Measurements from ENCODE around the gene ISY1. TPM values are rescaled to one million over a fixed set of nuclear protein-coding genes. Genes with fewer than 3 reads are reported as not detected.
"Not testable (repeated sequence)": the region's sequence is repeated elsewhere in the genome, so short reads cannot be mapped to it uniquely, and the experiment has no call there.

ISY1 gene
- total RNA-seq, 2 experiments from 2014 or later = 66.7 to 68.5 TPM

DNA sequence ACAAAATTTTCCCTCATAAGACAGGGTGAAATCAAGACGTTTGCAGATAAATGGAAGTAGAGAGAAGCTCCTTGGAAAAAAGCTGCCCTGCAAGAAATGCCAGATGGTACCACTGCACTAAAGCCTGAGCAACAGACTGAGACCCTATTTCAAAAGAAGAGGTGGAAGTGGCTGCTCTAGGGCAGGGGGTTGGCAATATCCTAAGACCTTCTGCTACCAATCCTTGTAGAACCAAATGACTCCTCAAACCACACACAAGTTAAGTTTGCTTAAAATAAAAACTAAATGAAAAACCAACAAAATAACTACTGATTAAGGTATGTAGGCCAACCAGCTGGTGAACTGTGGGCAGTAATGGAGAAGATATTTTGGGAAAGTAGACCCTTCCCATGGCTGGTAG lies 60.6 kb downstream of the ISY1 start:
- H3K27me3 Mint-ChIP-seq = no peaks in the 10 kb centered on the region
- ATAC-seq = peak; percentile 42
- intact Hi-C loops (cut with micrococcal nuclease) = no loop called here
- peak overlapping the region; percentile 84 for H3K27ac Mint-ChIP-seq
- H3K9me3 Mint-ChIP-seq = peaks cover 3% of the 10 kb centered on the region
- DNase-seq = no peak
- ChIA-PET POLR2A (interaction anchor here (0.7 to 15.3 kb wide), 6 partner anchors 12 to 107 kb away, joined by 3 to 163 read pairs (median 4); partner anchors contain the start of genes CFAP92 and RAB43), CTCF (interaction anchor here (0.6 to 2.7 kb wide), 4 partner anchors 18 to 130 kb away, joined by 3 to 15 read pairs (median 4); no protein-coding TSS in a partner anchor)
- TF ChIP-seq, protein P1, sequence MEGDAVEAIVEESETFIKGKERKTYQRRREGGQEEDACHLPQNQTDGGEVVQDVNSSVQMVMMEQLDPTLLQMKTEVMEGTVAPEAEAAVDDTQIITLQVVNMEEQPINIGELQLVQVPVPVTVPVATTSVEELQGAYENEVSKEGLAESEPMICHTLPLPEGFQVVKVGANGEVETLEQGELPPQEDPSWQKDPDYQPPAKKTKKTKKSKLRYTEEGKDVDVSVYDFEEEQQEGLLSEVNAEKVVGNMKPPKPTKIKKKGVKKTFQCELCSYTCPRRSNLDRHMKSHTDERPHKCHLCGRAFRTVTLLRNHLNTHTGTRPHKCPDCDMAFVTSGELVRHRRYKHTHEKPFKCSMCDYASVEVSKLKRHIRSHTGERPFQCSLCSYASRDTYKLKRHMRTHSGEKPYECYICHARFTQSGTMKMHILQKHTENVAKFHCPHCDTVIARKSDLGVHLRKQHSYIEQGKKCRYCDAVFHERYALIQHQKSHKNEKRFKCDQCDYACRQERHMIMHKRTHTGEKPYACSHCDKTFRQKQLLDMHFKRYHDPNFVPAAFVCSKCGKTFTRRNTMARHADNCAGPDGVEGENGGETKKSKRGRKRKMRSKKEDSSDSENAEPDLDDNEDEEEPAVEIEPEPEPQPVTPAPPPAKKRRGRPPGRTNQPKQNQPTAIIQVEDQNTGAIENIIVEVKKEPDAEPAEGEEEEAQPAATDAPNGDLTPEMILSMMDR (IDR thresholded peaks at IDR 0.05) = no peak
- H3K4me3 Mint-ChIP-seq = no peak overlapping the region
- H3K4me1 Mint-ChIP-seq (ENCODE audit: low read depth) = peaks cover 70% of the 10 kb centered on the region
- H3K36me3 Mint-ChIP-seq (ENCODE audit: low read depth) = peaks cover 47% of the 10 kb centered on the region

- Mint-ChIP-seq H3K4me1 (ENCODE audit: low read depth) (peaks cover 31% of the 10 kb centered on the region), H3K36me3 (ENCODE audit: low read depth) (peaks cover 33% of the 10 kb centered on the region), H3K27ac (no peak overlapping the region), H3K4me3 (no peak overlapping the region), H3K9me3 (peaks cover 3% of the 10 kb centered on the region), H3K27me3 (no peaks in the 10 kb centered on the region)
- intact Hi-C loops (cut with micrococcal nuclease) = no loop called here
- CTCF ChIA-PET = interaction anchor here (1.1 to 4.7 kb wide), 4 partner anchors 23 to 125 kb away, joined by 4 to 20 read pairs (median 7); no protein-coding TSS in a partner anchor
- TF ChIP-seq, protein P1 (IDR thresholded peaks at IDR 0.05) = no peak
- DNase-seq = no peak
- POLR2A ChIA-PET = interaction anchor here (0.9 to 2.0 kb wide), 3 partner anchors 8 to 26 kb away, joined by 3 to 5 read pairs (median 4); partner anchors contain the start of gene RAB43
- no peak for ATAC-seq
These were observed 65.6 kb downstream of the ISY1 start for GRCh38 chr3:129095285-129095684.

GRCh38 chr3:129088312-129088711 lies 72.6 kb downstream of the ISY1 start:
- H3K4me3 Mint-ChIP-seq; H3K4me1 Mint-ChIP-seq (ENCODE audit: low read depth); intact Hi-C loops (cut with micrococcal nuclease); DNase-seq; H3K36me3 Mint-ChIP-seq (ENCODE audit: low read depth); H3K27me3 Mint-ChIP-seq; H3K27ac Mint-ChIP-seq; POLR2A ChIA-PET; CTCF ChIA-PET; H3K9me3 Mint-ChIP-seq: not testable (repeated sequence)
- peak; percentile 4 for ATAC-seq

DNA sequence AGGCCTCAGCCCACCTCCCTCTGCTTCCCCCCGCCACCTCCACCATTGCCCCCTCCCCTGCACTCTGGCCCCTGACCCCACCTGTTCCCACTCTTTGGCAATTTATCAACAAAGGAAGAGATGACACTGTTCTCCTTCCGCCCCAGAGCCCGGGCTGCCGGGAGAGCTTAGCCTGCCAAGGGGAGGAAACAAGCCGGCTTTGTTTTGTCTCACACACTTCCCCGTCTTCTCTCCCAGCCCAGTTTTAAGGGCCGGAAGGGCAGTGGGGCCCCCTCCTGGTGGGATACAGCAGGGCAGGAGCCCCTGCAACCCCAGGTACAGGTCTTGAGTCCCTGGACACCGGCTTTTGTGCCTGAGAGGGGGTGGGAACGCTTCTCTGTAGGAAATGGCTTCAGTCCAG lies 73.0 kb downstream of the ISY1 start:
- H3K27ac Mint-ChIP-seq; H3K4me1 Mint-ChIP-seq (ENCODE audit: low read depth); CTCF ChIA-PET; intact Hi-C loops (cut with micrococcal nuclease); H3K36me3 Mint-ChIP-seq (ENCODE audit: low read depth); H3K9me3 Mint-ChIP-seq; H3K4me3 Mint-ChIP-seq; H3K27me3 Mint-ChIP-seq; POLR2A ChIA-PET: not testable (repeated sequence)
- ATAC-seq = peak; percentile 80
- peak; percentile 27 for DNase-seq

DNA sequence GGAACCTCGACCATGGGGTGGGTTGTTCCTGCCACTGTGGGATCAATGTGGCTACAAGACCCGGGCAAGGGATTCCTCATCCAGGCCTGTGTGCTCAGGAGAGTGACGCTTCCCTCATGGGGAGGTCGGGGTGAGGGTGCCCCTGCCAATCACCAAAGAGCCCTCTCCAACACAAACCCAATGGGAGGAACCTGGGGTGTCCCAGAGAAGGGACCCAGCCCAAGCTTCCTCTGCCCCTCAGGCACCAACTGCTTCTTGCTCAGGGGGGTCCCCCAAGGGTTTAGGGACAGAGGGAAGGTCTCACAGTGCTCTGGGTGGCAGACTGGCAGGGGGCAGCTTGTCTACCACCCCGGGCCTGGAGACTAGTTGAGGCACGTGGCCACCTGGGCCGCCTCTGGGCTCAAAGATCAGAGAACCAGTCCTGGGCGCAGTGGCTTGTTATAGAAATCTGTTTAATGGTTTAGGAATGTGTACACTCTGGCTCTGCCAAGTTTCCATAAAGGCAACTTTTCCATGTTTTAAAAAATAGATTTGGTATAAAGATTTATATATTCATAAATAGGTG lies 73.6 kb downstream of the ISY1 start:
- H3K9me3 Mint-ChIP-seq = no peaks in the 10 kb centered on the region
- H3K4me3 Mint-ChIP-seq = no peak overlapping the region
- H3K27ac Mint-ChIP-seq = no peak overlapping the region
- peaks cover 4% of the 10 kb centered on the region for H3K36me3 Mint-ChIP-seq (ENCODE audit: low read depth)
- ATAC-seq (no peak), DNase-seq (no peak)
- intact Hi-C loops (cut with micrococcal nuclease) = no loop called here
- TF ChIP-seq, protein P1 (IDR thresholded peaks at IDR 0.05) = no peak
- ChIA-PET POLR2A (no interaction called here), CTCF (interaction anchor here (0.6 kb wide), 1 partner anchor 117 kb away, joined by 4 read pairs; no protein-coding TSS in a partner anchor)
- H3K4me1 Mint-ChIP-seq (ENCODE audit: low read depth) = peaks cover 1% of the 10 kb centered on the region
- no peaks in the 10 kb centered on the region for H3K27me3 Mint-ChIP-seq

GRCh38 chr3:129085818-129086217 lies 75.0 kb downstream of the ISY1 start:
- ChIA-PET POLR2A (interaction anchor here (0.9 kb wide), 2 partner anchors 12 to 22 kb away, joined by 3 read pairs; no protein-coding TSS in a partner anchor), CTCF (interaction anchor here (1.0 kb wide), 2 partner anchors 14 to 160 kb away, joined by 3 to 4 read pairs; no protein-coding TSS in a partner anchor)
- Mint-ChIP-seq H3K36me3 (ENCODE audit: low read depth) (no peaks in the 10 kb centered on the region), H3K9me3 (no peaks in the 10 kb centered on the region), H3K27me3 (no peaks in the 10 kb centered on the region), H3K4me3 (no peak overlapping the region), H3K4me1 (ENCODE audit: low read depth) (peaks cover 8% of the 10 kb centered on the region), H3K27ac (peak overlapping the region; percentile 32)
- no peak for ATAC-seq
- DNase-seq = no peak
- TF ChIP-seq, protein P1 (IDR thresholded peaks at IDR 0.05) = no peak
- intact Hi-C loops (cut with micrococcal nuclease) = no loop called here

All from activated CD8-positive, alpha-beta T cell treated with anti-CD3 and anti-CD28 coated beads for 36 hours (primary cell).